ENCODE results near the gene KRT77.
A peak's percentile ranks its signal among the peaks of the same experiment; 100 is the strongest.
"Not testable (repeated sequence)": the region's sequence is repeated elsewhere in the genome, so short reads cannot be mapped to it uniquely, and the experiment has no call there.

KRT77 gene

GRCh38 chr12:52721838-52722470 is 18.6 kb upstream of the KRT77 start:
- DNase-seq, result no peak

GRCh38 chr12:52720365-52720886 is 17.1 kb upstream of the KRT77 start:
- DNase-seq, result no peak

- no peak for DNase-seq
Measured at GRCh38 chr12:52716061-52716460, 12.7 kb upstream of the KRT77 start.

- no peak for DNase-seq
Measured at GRCh38 chr12:52715416-52715815, 12.1 kb upstream of the KRT77 start.

- DNase-seq, result no peak
Measured at GRCh38 chr12:52714887-52715281, 11.6 kb upstream of the KRT77 start.

GRCh38 chr12:52713960-52714886 is 10.9 kb upstream of the KRT77 start:
- no peak for DNase-seq

GRCh38 chr12:52712122-52712521 is 8.8 kb upstream of the KRT77 start:
- not testable (repeated sequence) for DNase-seq

- DNase-seq, result peak in 1 of 2 donors; percentile 11
Measured at GRCh38 chr12:52710730-52711129, 7.4 kb upstream of the KRT77 start.

GRCh38 chr12:52708010-52708409 is 4.7 kb upstream of the KRT77 start:
- no peak for DNase-seq

GRCh38 chr12:52704464-52704863 is 1.1 kb upstream of the KRT77 start:
- no peak for DNase-seq

- DNase-seq, result no peak
Measured at GRCh38 chr12:52703878-52704277, 554 bp upstream of the KRT77 start.

GRCh38 chr12:52702338-52702737 is 986 bp downstream of the KRT77 start:
- no peak for DNase-seq

- no peak for DNase-seq
Measured at GRCh38 chr12:52701281-52701680, 2.0 kb downstream of the KRT77 start.

GRCh38 chr12:52699960-52700359 is 3.4 kb downstream of the KRT77 start:
- DNase-seq, result no peak

- no peak for DNase-seq
Measured at GRCh38 chr12:52699373-52699772, 4.0 kb downstream of the KRT77 start.

GRCh38 chr12:52698651-52699340 is 4.5 kb downstream of the KRT77 start:
- no peak for DNase-seq

- no peak for DNase-seq
Measured at GRCh38 chr12:52697058-52697582, 6.2 kb downstream of the KRT77 start.

GRCh38 chr12:52696588-52696987 is 6.7 kb downstream of the KRT77 start:
- no peak for DNase-seq

- no peak for DNase-seq
Measured at GRCh38 chr12:52695039-52695438, 8.3 kb downstream of the KRT77 start.

- DNase-seq, result no peak
Measured at GRCh38 chr12:52694151-52694550, 9.2 kb downstream of the KRT77 start.

- DNase-seq, result no peak
Measured at GRCh38 chr12:52693261-52693660, 10.1 kb downstream of the KRT77 start.

GRCh38 chr12:52692254-52692653 is 11.1 kb downstream of the KRT77 start:
- no peak for DNase-seq

GRCh38 chr12:52691841-52692150 is 11.5 kb downstream of the KRT77 start:
- no peak for DNase-seq

All from inflammatory macrophage treated with lipopolysaccharide for 1 hour (primary cell).